GM21619 (cell line): Measurements from ENCODE around the gene RBCK1.
"Not testable (repeated sequence)": the region's sequence is repeated elsewhere in the genome, so short reads cannot be mapped to it uniquely, and the experiment has no call there.

Experiments
- ATAC-seq: cut with Tn5 transposase; IDR thresholded peaks from one replicate; pipeline ENCODE4 v1.9.1; 2021; ENCODE audit not compliant: unreplicated experiment

The RBCK1 gene

GRCh38 chr20:434661-435419, 26.7 kb downstream of the RBCK1 start:
- ATAC-seq: no peak

- no peak for ATAC-seq
These were observed 27.5 kb downstream of the RBCK1 start for GRCh38 chr20:435558-435957.

GRCh38 chr20:436476-436875, 28.4 kb downstream of the RBCK1 start:
- no peak for ATAC-seq

- ATAC-seq: no peak
These were observed 29.8 kb downstream of the RBCK1 start for GRCh38 chr20:437787-438486.

- ATAC-seq: no peak
These were observed 30.7 kb downstream of the RBCK1 start for GRCh38 chr20:438571-439469.

GRCh38 chr20:440148-440547, 32.0 kb downstream of the RBCK1 start:
- ATAC-seq: no peak

GRCh38 chr20:440636-441035, 32.5 kb downstream of the RBCK1 start:
- ATAC-seq: no peak

GRCh38 chr20:443223-443775, 35.2 kb downstream of the RBCK1 start:
- ATAC-seq: no peak

GRCh38 chr20:444117-444516, 36.0 kb downstream of the RBCK1 start:
- ATAC-seq: no peak

- ATAC-seq: no peak
These were observed 36.8 kb downstream of the RBCK1 start for GRCh38 chr20:444862-445426.

GRCh38 chr20:445514-446336, 37.6 kb downstream of the RBCK1 start:
- ATAC-seq: no peak

- not testable (repeated sequence) for ATAC-seq
These were observed 43.9 kb downstream of the RBCK1 start for GRCh38 chr20:452021-452420.

- no peak for ATAC-seq
These were observed 46.9 kb downstream of the RBCK1 start for GRCh38 chr20:454951-455350.

- no peak for ATAC-seq
These were observed 50.7 kb downstream of the RBCK1 start for GRCh38 chr20:458776-459175.

GRCh38 chr20:460180-460579, 52.1 kb downstream of the RBCK1 start:
- no peak for ATAC-seq

- ATAC-seq: no peak
These were observed 52.6 kb downstream of the RBCK1 start for GRCh38 chr20:460707-461106.

- ATAC-seq: peak; percentile 38
These were observed 53.4 kb downstream of the RBCK1 start for GRCh38 chr20:461254-462198.

- peak; percentile 94 for ATAC-seq
These were observed 54.3 kb downstream of the RBCK1 start, which contains the start of gene TBC1D20 for GRCh38 chr20:462199-462991. TSS of gene TBC1D20 (minus strand) at chr20:462533. CDS start at chr20:462405, 128 bp downstream.
